CD4-positive, alpha-beta T cell (primary cell): ENCODE results near the gene LRP1B. TPM values are rescaled to one million over a fixed set of nuclear protein-coding genes. Genes with fewer than 3 reads are reported as not detected.

Experiments used
- ATAC-seq: fragments of 200-7000 bp; cut with Tn5 transposase; one replicate; pipeline ENCODE4 v1.10.0; 2022; ENCODE audit warnings: mild to moderate bottlenecking; ENCODE audit not compliant: poor library complexity
- CTCF ChIA-PET: fragments of 350-600 bp; sonication (Branson Sonifier 250); formaldehyde crosslinking; loops from one replicate; lab custom pipeline; 2021; ENCODE audit warnings: antibody characterized with exemption, inconsistent platforms; lab: Charles Lee
- POLR2A ChIA-PET: fragments of 350-600 bp; sonication (Branson Sonifier 250); formaldehyde crosslinking; loops from one replicate; lab custom pipeline; 2021; ENCODE audit warnings: antibody characterized with exemption, inconsistent platforms; lab: Charles Lee
- DNase-seq, 14 experiments: peaks; one replicate each; pipeline ENCODE4 v3.0.0-alpha.2; 2013 to 2020; ENCODE audit warnings: mixed read lengths in 2 of 14
- H3K27ac ChIP-seq, 2 donors: one replicate each; pipeline versions ENCODE4 v1.5.1 to v1.7.0; 2013; ENCODE audit warnings: low read length in 2 of 2, low read depth in 1 of 2, mild to moderate bottlenecking in 1 of 2
- H3K27me3 ChIP-seq, 2 experiments: 1 replicate in 1 of 2; 2 replicates in 1 of 2; pipeline versions ENCODE4 v1.6.1 to v1.7.0; 2013; ENCODE audit warnings: low read length in 2 of 2, control low read depth in 1 of 2, mild to moderate bottlenecking in 1 of 2, moderate library complexity in 1 of 2; ENCODE audit not compliant: insufficient read depth in 2 of 2, control insufficient read depth in 1 of 2
- H3K36me3 ChIP-seq: one replicate; pipeline ENCODE4 v1.6.1; 2013; ENCODE audit warnings: low read length, control low read depth; ENCODE audit not compliant: insufficient read depth
- H3K4me1 ChIP-seq: one replicate; pipeline ENCODE4 v1.6.1; 2013; ENCODE audit warnings: low read length, control low read depth; ENCODE audit not compliant: insufficient read depth
- H3K4me3 ChIP-seq: one replicate; pipeline ENCODE4 v1.5.1; 2013; ENCODE audit warnings: mild to moderate bottlenecking, low read length, moderate library complexity
- H3K9me3 ChIP-seq, 2 experiments: 1 replicate in 1 of 2; 2 replicates in 1 of 2; pipeline versions ENCODE4 v1.6.1 to v1.7.0; 2013; ENCODE audit warnings: low read length in 2 of 2, mild to moderate bottlenecking in 2 of 2, control low read depth in 1 of 2, moderate library complexity in 1 of 2; ENCODE audit not compliant: control insufficient read depth in 1 of 2, insufficient read depth in 1 of 2
- H3K27ac Mint-ChIP-seq: one replicate; pipeline ENCODE4 v1.8.0; 2020; ENCODE audit warnings: mixed read lengths
- H3K27me3 Mint-ChIP-seq: one replicate; pipeline ENCODE4 v1.8.0; 2021; ENCODE audit warnings: mixed read lengths
- H3K36me3 Mint-ChIP-seq: one replicate; pipeline ENCODE4 v1.8.0; 2021; ENCODE audit warnings: low read depth, mixed read lengths
- H3K4me1 Mint-ChIP-seq: one replicate; pipeline ENCODE4 v1.8.0; 2021; ENCODE audit warnings: low read depth, mixed read lengths
- H3K4me3 Mint-ChIP-seq: one replicate; pipeline ENCODE4 v1.8.0; 2020; ENCODE audit warnings: mild to moderate bottlenecking, mixed read lengths
- H3K9me3 Mint-ChIP-seq: one replicate; pipeline ENCODE4 v1.8.0; 2020; ENCODE audit warnings: mixed read lengths
- intact Hi-C, 2 experiments: fragments of 100-400 bp; cut with DNase I in 1 of 2; cut with micrococcal nuclease in 1 of 2; formaldehyde crosslinking; loops; one replicate each; pipeline versions ENCODE4 v1.15.1 to v1.9.0; 2023 to 2025; cut with DNase I, micrococcal nuclease
- total RNA-seq, 174 experiments: library from RNA in 2 of 174; stranded (reverse) in 2 of 174; gene quantifications; one replicate each; pipeline ENCODE4 v1.2.3 and lab custom pipeline; 2021 to 2026
- TF ChIP-seq, protein P1 (sequence below): fragments of 200-600 bp; IDR thresholded peaks from one replicate; pipeline ENCODE4 v1.8.0; 2022; ENCODE audit warnings: antibody characterized with exemption, mild to moderate bottlenecking

Gene LRP1B
- total RNA-seq, 2 experiments from 2014 or later: not detected

DNA sequence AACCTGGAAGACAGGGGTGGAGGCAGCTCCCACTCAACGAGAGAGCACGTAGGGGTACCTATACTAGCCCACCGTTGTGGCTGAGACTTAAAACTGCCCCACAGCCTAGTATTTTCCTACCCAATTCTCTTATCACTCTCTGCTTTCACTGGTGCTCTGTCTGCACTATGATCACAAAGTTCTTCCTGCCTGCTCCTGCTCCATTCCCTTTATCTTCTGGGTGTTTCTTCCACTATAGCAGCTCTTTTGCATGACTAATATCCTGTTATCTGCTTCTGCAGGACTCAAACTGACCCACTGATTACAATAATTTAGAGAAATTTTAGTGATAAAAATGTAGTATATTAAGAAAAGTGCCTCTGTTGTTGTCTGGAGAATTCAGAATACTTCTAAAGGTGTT lies 184.8 kb downstream of the LRP1B start:
- intact Hi-C loops: no loop called here
- H3K4me3 ChIP-seq: no peak overlapping the region
- H3K27ac ChIP-seq: no peak overlapping the region
- Mint-ChIP-seq H3K36me3 (no peaks in the 10 kb centered on the region), H3K4me3 (no peak overlapping the region), H3K9me3 (peaks cover 7% of the 10 kb centered on the region), H3K27ac (no peak overlapping the region), H3K27me3 (no peaks in the 10 kb centered on the region), H3K4me1 (no peaks in the 10 kb centered on the region)
- H3K36me3 ChIP-seq: no peaks in the 10 kb centered on the region
- POLR2A ChIA-PET: no interaction called here
- H3K4me1 ChIP-seq: no peaks in the 10 kb centered on the region
- no peak for DNase-seq
- no peaks in the 10 kb centered on the region for H3K27me3 ChIP-seq
- peaks cover 0 to 4% of the 10 kb centered on the region in 2 experiments for H3K9me3 ChIP-seq
- CTCF ChIA-PET: no interaction called here
- TF ChIP-seq, protein P1, sequence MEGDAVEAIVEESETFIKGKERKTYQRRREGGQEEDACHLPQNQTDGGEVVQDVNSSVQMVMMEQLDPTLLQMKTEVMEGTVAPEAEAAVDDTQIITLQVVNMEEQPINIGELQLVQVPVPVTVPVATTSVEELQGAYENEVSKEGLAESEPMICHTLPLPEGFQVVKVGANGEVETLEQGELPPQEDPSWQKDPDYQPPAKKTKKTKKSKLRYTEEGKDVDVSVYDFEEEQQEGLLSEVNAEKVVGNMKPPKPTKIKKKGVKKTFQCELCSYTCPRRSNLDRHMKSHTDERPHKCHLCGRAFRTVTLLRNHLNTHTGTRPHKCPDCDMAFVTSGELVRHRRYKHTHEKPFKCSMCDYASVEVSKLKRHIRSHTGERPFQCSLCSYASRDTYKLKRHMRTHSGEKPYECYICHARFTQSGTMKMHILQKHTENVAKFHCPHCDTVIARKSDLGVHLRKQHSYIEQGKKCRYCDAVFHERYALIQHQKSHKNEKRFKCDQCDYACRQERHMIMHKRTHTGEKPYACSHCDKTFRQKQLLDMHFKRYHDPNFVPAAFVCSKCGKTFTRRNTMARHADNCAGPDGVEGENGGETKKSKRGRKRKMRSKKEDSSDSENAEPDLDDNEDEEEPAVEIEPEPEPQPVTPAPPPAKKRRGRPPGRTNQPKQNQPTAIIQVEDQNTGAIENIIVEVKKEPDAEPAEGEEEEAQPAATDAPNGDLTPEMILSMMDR: no peak
- ATAC-seq: no peak

DNA sequence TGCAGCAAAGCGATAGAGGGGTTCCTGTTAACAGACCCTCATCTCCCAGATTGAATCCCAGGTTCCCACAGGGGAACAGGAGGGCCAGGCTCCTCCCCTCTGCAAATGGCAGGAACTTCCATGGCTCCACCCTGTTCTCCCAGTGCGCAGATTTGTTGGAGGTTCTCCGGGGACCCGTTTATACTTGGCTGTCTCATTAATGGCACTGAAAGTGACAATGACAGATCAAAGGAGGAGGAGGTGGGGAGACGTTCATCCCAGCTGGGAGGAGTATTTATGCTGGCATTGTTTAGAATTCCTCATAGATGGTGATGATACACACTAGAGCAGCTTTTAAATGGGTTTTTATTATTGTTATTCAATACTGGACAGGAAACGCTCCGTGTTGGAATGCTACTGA lies 186.9 kb downstream of the LRP1B start:
- Mint-ChIP-seq H3K4me3 (no peak overlapping the region), H3K27me3 (no peaks in the 10 kb centered on the region), H3K36me3 (no peaks in the 10 kb centered on the region), H3K4me1 (no peaks in the 10 kb centered on the region), H3K27ac (no peak overlapping the region), H3K9me3 (peaks cover 5% of the 10 kb centered on the region)
- no peaks in the 10 kb centered on the region for H3K27me3 ChIP-seq
- H3K4me3 ChIP-seq: no peak overlapping the region
- POLR2A ChIA-PET: no interaction called here
- DNase-seq (no peak), ATAC-seq (no peak)
- CTCF ChIA-PET: no interaction called here
- no peaks in the 10 kb centered on the region for H3K36me3 ChIP-seq
- intact Hi-C loops: no loop called here
- H3K27ac ChIP-seq: no peak overlapping the region
- H3K4me1 ChIP-seq: no peaks in the 10 kb centered on the region
- no peaks in the 10 kb centered on the region for H3K9me3 ChIP-seq
- TF ChIP-seq, protein P1: no peak

DNA sequence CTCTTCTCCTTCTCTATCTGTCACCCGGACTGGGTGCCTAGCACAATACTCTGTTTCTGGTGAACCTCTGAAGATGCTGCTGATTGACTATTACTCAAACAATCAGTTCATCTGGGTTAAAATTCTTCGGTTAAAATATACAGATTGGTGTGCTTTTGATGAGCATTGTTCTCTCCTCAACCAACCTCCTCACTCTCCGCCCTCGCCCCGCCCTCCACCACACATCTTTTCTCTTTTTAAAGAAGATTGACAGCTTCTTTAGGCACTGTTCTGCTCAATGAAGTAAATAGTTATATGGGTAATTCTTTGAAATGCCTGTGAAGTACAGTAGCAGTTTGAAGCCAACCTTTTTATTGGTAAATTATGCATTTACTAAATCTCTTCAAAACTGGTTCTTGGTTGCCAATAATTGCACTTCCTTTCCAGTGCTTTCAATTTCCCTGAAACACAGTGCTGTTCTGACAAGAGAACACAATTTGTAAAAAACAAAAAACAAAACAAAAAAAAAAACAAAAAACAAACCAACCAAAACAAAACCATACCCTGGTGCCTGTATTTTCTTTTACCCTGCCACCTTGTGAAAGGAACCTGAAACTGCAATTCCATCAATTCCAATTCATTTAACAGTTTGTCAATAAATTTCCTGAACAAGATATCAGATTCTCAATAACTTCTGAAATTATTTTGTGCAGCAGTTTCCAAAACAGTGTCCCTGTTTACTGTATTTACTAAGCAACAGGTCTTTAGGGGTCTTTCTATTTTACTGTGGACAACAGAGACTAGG lies 188.6 kb downstream of the LRP1B start:
- peaks cover 5% of the 10 kb centered on the region for H3K9me3 Mint-ChIP-seq

More for the DNA sequence above, 188.6 kb downstream of the LRP1B start:
- CTCF ChIA-PET: no interaction called here
- H3K27ac ChIP-seq: no peak overlapping the region
- ATAC-seq (no peak), DNase-seq (no peak)
- TF ChIP-seq, protein P1: no peak
- intact Hi-C loops: no loop called here
- H3K36me3 ChIP-seq: no peaks in the 10 kb centered on the region
- Mint-ChIP-seq H3K4me1 (no peaks in the 10 kb centered on the region), H3K27ac (no peak overlapping the region), H3K36me3 (no peaks in the 10 kb centered on the region), H3K27me3 (no peaks in the 10 kb centered on the region), H3K4me3 (no peak overlapping the region)
- H3K4me1 ChIP-seq: no peaks in the 10 kb centered on the region
- H3K9me3 ChIP-seq: no peaks in the 10 kb centered on the region
- no peak overlapping the region for H3K4me3 ChIP-seq
- H3K27me3 ChIP-seq: no peaks in the 10 kb centered on the region
- POLR2A ChIA-PET: no interaction called here
